ENCODE data around the gene ICAM1.

GRCh38 chr19:10291554-10292205 is 20.8 kb downstream of the ICAM1 start:
- no peak for TF ChIP-seq CTCF (IDR thresholded peaks at IDR 0.05)
- TF ChIP-seq POLR2A (IDR thresholded peaks at IDR 0.05) = no peak

Data from thyroid gland (tissue), 4 donors.